OCI-M1 (cell line): ENCODE measurements around the gene REXO1.

Source experiments
- DNase-seq: peaks from one replicate; lab custom pipeline; 2025; lab: John Stamatoyannopoulos, UW

Gene REXO1

GRCh38 chr19:1861599-1862031 is 13.3 kb upstream of the REXO1 start:
- peak; percentile 37 for DNase-seq

- peak; percentile 21 for DNase-seq
Observed at GRCh38 chr19:1860821-1861598, 12.7 kb upstream of the REXO1 start.

- peak; percentile 66 for DNase-seq
Observed at GRCh38 chr19:1860042-1860775, 11.9 kb upstream of the REXO1 start.

- peak; percentile 45 for DNase-seq
Observed at GRCh38 chr19:1859331-1859781, 11.1 kb upstream of the REXO1 start.

- peak; percentile 28 for DNase-seq
Observed at GRCh38 chr19:1858412-1859081, 10.3 kb upstream of the REXO1 start.

GRCh38 chr19:1857648-1858326 is 9.5 kb upstream of the REXO1 start:
- DNase-seq: peak; percentile 29

- peak; percentile 85 for DNase-seq
Observed at GRCh38 chr19:1856698-1857603, 8.7 kb upstream of the REXO1 start.

- no peak for DNase-seq
Observed at GRCh38 chr19:1856345-1856697, 8.0 kb upstream of the REXO1 start.

GRCh38 chr19:1855828-1856255 is 7.6 kb upstream of the REXO1 start:
- peak; percentile 35 for DNase-seq

GRCh38 chr19:1855040-1855827 is 7.0 kb upstream of the REXO1 start:
- peak; percentile 94 for DNase-seq

GRCh38 chr19:1854542-1855039 is 6.3 kb upstream of the REXO1 start:
- peak; percentile 82 for DNase-seq

- peak; percentile 26 for DNase-seq
Observed at GRCh38 chr19:1854039-1854541, 5.8 kb upstream of the REXO1 start.

- DNase-seq: peak; percentile 94
Observed at GRCh38 chr19:1853295-1854038, 5.2 kb upstream of the REXO1 start.

GRCh38 chr19:1852581-1853128 is 4.4 kb upstream of the REXO1 start:
- no peak for DNase-seq

- DNase-seq: no peak
Observed at GRCh38 chr19:1851654-1852580, 3.6 kb upstream of the REXO1 start.

- no peak for DNase-seq
Observed at GRCh38 chr19:1850809-1851653, 2.7 kb upstream of the REXO1 start.
